22Rv1 (cell line): ENCODE measurements around the gene NOL9.
A peak's percentile ranks its signal among the peaks of the same experiment; 100 is the strongest.

Source experiments
- H3K27ac ChIP-seq: fragments of 450-650 bp; 2 replicates; pipeline ENCODE4 v1.5.1; 2017
- CTCF ChIP-seq: fragments of 450-650 bp; IDR thresholded peaks from 2 replicates; pipeline ENCODE4 v1.5.1; 2017; ENCODE audit warnings: mild to moderate bottlenecking
- ZFX ChIP-seq: fragments of 450-650 bp; IDR thresholded peaks from 2 replicates; pipeline ENCODE4 v1.6.1; 2017; ENCODE audit warnings: antibody characterized with exemption, borderline replicate concordance

The NOL9 gene

GRCh38 chr1:6476483-6476882 is 77.8 kb downstream of the NOL9 start:
- TF ChIP-seq ZFX, result no peak
- TF ChIP-seq CTCF, result no peak
- H3K27ac ChIP-seq, result no peak overlapping the region

- no peak for TF ChIP-seq ZFX
- peak; percentile 98 for TF ChIP-seq CTCF
- no peak overlapping the region for H3K27ac ChIP-seq
These were observed 78.8 kb downstream of the NOL9 start for GRCh38 chr1:6475381-6476133.

- no peak overlapping the region for H3K27ac ChIP-seq
These were observed 79.5 kb downstream of the NOL9 start for GRCh38 chr1:6474815-6475282.

GRCh38 chr1:6473974-6474814 is 80.1 kb downstream of the NOL9 start:
- no peak for TF ChIP-seq ZFX
- no peak for TF ChIP-seq CTCF
- H3K27ac ChIP-seq, result no peak overlapping the region

More at GRCh38 chr1:6474815-6475282, 79.5 kb downstream of the NOL9 start:
- TF ChIP-seq CTCF, result no peak

GRCh38 chr1:6473156-6473555 is 81.2 kb downstream of the NOL9 start:
- no peak for TF ChIP-seq ZFX
- TF ChIP-seq CTCF, result no peak
- H3K27ac ChIP-seq, result no peak overlapping the region

GRCh38 chr1:6472391-6472790 is 81.9 kb downstream of the NOL9 start:
- H3K27ac ChIP-seq, result 0 out of 2 replicates have a peak overlapping the region, but pooled peaks have one; percentile 76
- no peak for TF ChIP-seq ZFX
- peak; percentile 85 for TF ChIP-seq CTCF

GRCh38 chr1:6471970-6472368 is 82.3 kb downstream of the NOL9 start:
- peak overlapping the region; percentile 76 for H3K27ac ChIP-seq
- TF ChIP-seq CTCF (no peak), ZFX (no peak)
